Panc1 (cell line): ENCODE measurements around the gene SUPT3H. TPM values are rescaled to one million over a fixed set of nuclear protein-coding genes. Genes with fewer than 3 reads are reported as not detected.

Source experiments
- ATAC-seq: fragments of 200-7000 bp; cut with Tn5 transposase; 2 replicates; pipeline ENCODE4 v1.9.1; 2020; ENCODE audit warnings: mild to moderate bottlenecking, moderate library complexity
- BruUV-seq: library from RNA; stranded (reverse); fragments of 400-500 nt; replicated peaks from 2 replicates; lab custom pipeline; 2021; lab: Mats Ljungman, UMichigan
- CTCF ChIA-PET: fragments of 300-600 bp; sonication (Branson Sonifier 250); formaldehyde crosslinking; loops from one replicate; lab custom pipeline; 2022; ENCODE audit warnings: antibody characterized with exemption; lab: Charles Lee
- POLR2A ChIA-PET: fragments of 300-600 bp; sonication (Branson Sonifier 250); formaldehyde crosslinking; loops from one replicate; lab custom pipeline; 2022; ENCODE audit warnings: antibody characterized with exemption; lab: Charles Lee
- DNase-seq: peaks from one replicate; pipeline ENCODE4 v3.0.0-alpha.2; 2010; ENCODE audit warnings: low read depth, low spot score
- H3K27ac ChIP-seq: 2 replicates; pipeline ENCODE4 v1.5.1; 2011; ENCODE audit warnings: mild to moderate bottlenecking, low read length, inconsistent platforms
- H3K27me3 ChIP-seq: fragments of 200-500 bp; sonication (Bioruptor generic); 2 replicates; pipeline ENCODE4 v1.6.0; 2014; ENCODE audit warnings: low read length, inconsistent platforms; ENCODE audit not compliant: control insufficient read depth, insufficient read depth
- H3K36me3 ChIP-seq: fragments of 200-500 bp; sonication (Bioruptor generic); 2 replicates; pipeline ENCODE4 v1.5.1; 2014; ENCODE audit warnings: inconsistent platforms, mild to moderate bottlenecking, low read length, moderate library complexity; ENCODE audit not compliant: control insufficient read depth, insufficient read depth
- H3K4me1 ChIP-seq: 2 replicates; pipeline ENCODE4 v1.5.1; 2011; ENCODE audit warnings: inconsistent platforms, mild to moderate bottlenecking, low read length, moderate library complexity; ENCODE audit not compliant: control insufficient read depth, insufficient read depth
- H3K4me3 ChIP-seq, 2 experiments: 2 replicates each; pipeline ENCODE4 v1.5.1; 2011 to 2012; ENCODE audit warnings: low read depth in 2 of 2, low read length in 2 of 2, mild to moderate bottlenecking in 2 of 2, inconsistent platforms in 1 of 2, moderate library complexity in 1 of 2
- H3K9me3 ChIP-seq: fragments of 200-500 bp; sonication (Bioruptor generic); 2 replicates; pipeline ENCODE4 v1.5.1; 2014; ENCODE audit warnings: low read depth, mild to moderate bottlenecking, inconsistent platforms, low read length, moderate library complexity; ENCODE audit not compliant: control insufficient read depth, insufficient read depth
- CTCF ChIP-seq: fragments of 450-650 bp; IDR thresholded peaks from 2 replicates; pipeline ENCODE4 v1.5.1; 2017; ENCODE audit warnings: mild to moderate bottlenecking
- POLR2AphosphoS5 ChIP-seq: IDR thresholded peaks from 2 replicates; pipeline ENCODE4 v1.6.1; 2012; ENCODE audit warnings: mild to moderate bottlenecking, low read depth, low read length, moderate library complexity
- REST ChIP-seq, 2 experiments: IDR thresholded peaks; 2 replicates each; pipeline ENCODE4 v1.6.1; 2011 to 2012; ENCODE audit warnings: low read depth in 2 of 2, control low read depth in 1 of 2, low read length in 1 of 2, mild to moderate bottlenecking in 1 of 2, moderate library complexity in 1 of 2; ENCODE audit not compliant: insufficient read depth in 1 of 2
- SIN3A ChIP-seq: IDR thresholded peaks from 2 replicates; pipeline ENCODE4 v1.6.1; 2012; ENCODE audit warnings: low read depth, mild to moderate bottlenecking, low read length, moderate library complexity, borderline replicate concordance; ENCODE audit not compliant: insufficient read depth
- TCF7L2 ChIP-seq: IDR thresholded peaks from 2 replicates; pipeline ENCODE4 v1.6.1; 2011; ENCODE audit warnings: mild to moderate bottlenecking, low read depth, low read length, inconsistent platforms
- in situ Hi-C: cut with HindIII; loops from 2 replicates; pipeline ENCODE4 v1.10.0; 2016; ENCODE audit warnings: low sequenced_read_pairs, low pct_unique_long_range_greater_than_20kb
- intact Hi-C: fragments of 100-400 bp; cut with micrococcal nuclease; formaldehyde crosslinking; loops from one replicate; pipeline ENCODE4 v1.10.0; 2022; ENCODE audit not compliant: unreplicated experiment
- total RNA-seq: library from RNA; stranded (reverse); gene quantifications from one replicate; pipeline ENCODE4 v1.2.1, GENCODE V29; 2021; ENCODE audit not compliant: unreplicated experiment

Gene SUPT3H
- total RNA-seq, 1 experiment from 2014 or later: 11.0 TPM

GRCh38 chr6:44804546-44805159 lies 573.1 kb downstream of the SUPT3H start:
- no peaks in the 10 kb centered on the region for H3K36me3 ChIP-seq
- ATAC-seq (no peak), DNase-seq (no peak)
- in situ Hi-C loops (no loop called here), intact Hi-C loops (no loop called here)
- peaks cover 10% of the 10 kb centered on the region; the same call in 1 of the 2 replicates for H3K27me3 ChIP-seq
- no TSS peak for BruUV-seq
- CTCF ChIA-PET: no interaction called here
- H3K4me3 ChIP-seq: no peak overlapping the region
- H3K9me3 ChIP-seq: no peaks in the 10 kb centered on the region
- no peak overlapping the region for H3K27ac ChIP-seq
- no peaks in the 10 kb centered on the region for H3K4me1 ChIP-seq
- POLR2A ChIA-PET: no interaction called here
- TF ChIP-seq REST (IDR thresholded peaks at IDR 0.05; ENCODE audit: insufficient read depth in 1 of 2, low read depth in 2 of 2, low read length in 1 of 2): no peak
- TF ChIP-seq CTCF: no peak
- no peak for TF ChIP-seq TCF7L2
- TF ChIP-seq POLR2AphosphoS5: no peak
- TF ChIP-seq SIN3A: no peak

GRCh38 chr6:44804016-44804415 lies 573.7 kb downstream of the SUPT3H start:
- ChIA-PET CTCF (no interaction called here), POLR2A (no interaction called here)
- no peak for TF ChIP-seq CTCF
- TF ChIP-seq SIN3A: no peak
- TF ChIP-seq TCF7L2: no peak
- TF ChIP-seq REST (IDR thresholded peaks at IDR 0.05; ENCODE audit: insufficient read depth in 1 of 2, low read depth in 2 of 2, low read length in 1 of 2): no peak
- no peak for TF ChIP-seq POLR2AphosphoS5
- intact Hi-C loops (no loop called here), in situ Hi-C loops (no loop called here)
- no peak for DNase-seq
- Histone ChIP-seq H3K4me3 (no peak overlapping the region), H3K27ac (no peak overlapping the region), H3K4me1 (no peaks in the 10 kb centered on the region), H3K27me3 (peaks cover 10% of the 10 kb centered on the region; the same call in 1 of the 2 replicates), H3K9me3 (no peaks in the 10 kb centered on the region), H3K36me3 (no peaks in the 10 kb centered on the region)
- no peak for ATAC-seq
- no TSS peak for BruUV-seq
